Ishikawa (cell line): ENCODE results near the gene MYCBP2.

Source experiments
- CEBPB ChIP-seq: IDR thresholded peaks from 2 replicates; pipeline ENCODE4 v1.6.1; 2012
- EP300 ChIP-seq: IDR thresholded peaks from 2 replicates; pipeline ENCODE4 v1.6.1; 2012; ENCODE audit warnings: borderline replicate concordance
- NFIC ChIP-seq: IDR thresholded peaks from 2 replicates; pipeline ENCODE4 v1.6.1; 2012
- TAF1 ChIP-seq: IDR thresholded peaks from 2 replicates; pipeline ENCODE4 v1.6.1; 2012; ENCODE audit warnings: low read depth, mild to moderate bottlenecking
- TCF12 ChIP-seq: IDR thresholded peaks from 2 replicates; pipeline ENCODE4 v1.6.1; 2012; ENCODE audit warnings: low read depth
- TEAD4 ChIP-seq: IDR thresholded peaks from 2 replicates; pipeline ENCODE4 v1.6.1; 2012
- YY1 ChIP-seq: IDR thresholded peaks from 2 replicates; pipeline ENCODE4 v1.6.1; 2012; ENCODE audit warnings: low read depth
- TF ChIP-seq, protein P1 (sequence below): IDR thresholded peaks from 2 replicates; pipeline ENCODE4 v1.6.1; 2012

DNA sequence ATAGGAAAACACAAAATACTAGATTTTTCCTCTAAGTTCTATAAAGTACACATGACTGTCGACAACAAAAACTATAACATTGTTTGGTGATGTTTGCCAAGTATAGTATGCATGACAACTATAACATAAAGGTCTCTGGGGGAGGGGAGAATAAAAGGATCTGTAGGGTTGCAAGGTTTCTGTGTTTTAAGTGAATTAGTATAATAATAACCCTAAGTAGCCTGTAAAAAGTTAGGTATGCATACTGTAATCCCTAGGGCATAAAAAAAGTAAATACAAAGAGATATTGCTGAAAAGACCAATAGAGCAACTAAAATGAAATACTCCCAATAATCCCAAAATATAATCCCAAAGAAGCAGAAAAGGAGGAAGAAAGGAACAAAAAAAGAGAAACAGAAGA lies 14.6 kb downstream of the MYCBP2 start:
- TF ChIP-seq YY1, result no peak
- TF ChIP-seq, protein P1, sequence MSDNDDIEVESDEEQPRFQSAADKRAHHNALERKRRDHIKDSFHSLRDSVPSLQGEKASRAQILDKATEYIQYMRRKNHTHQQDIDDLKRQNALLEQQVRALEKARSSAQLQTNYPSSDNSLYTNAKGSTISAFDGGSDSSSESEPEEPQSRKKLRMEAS, result no peak
- TF ChIP-seq NFIC, result no peak
- TF ChIP-seq TEAD4, result no peak
- no peak for TF ChIP-seq TAF1
- TF ChIP-seq EP300, result no peak
- no peak for TF ChIP-seq TCF12
- TF ChIP-seq CEBPB, result no peak
